Fibroblast of upper back skin (primary cell): ENCODE measurements around the gene SMG7.
"Not testable (repeated sequence)": the region's sequence is repeated elsewhere in the genome, so short reads cannot be mapped to it uniquely, and the experiment has no call there.

Source experiments
- DNase-seq: peaks from one replicate; pipeline ENCODE4 v3.0.0-alpha.2; 2013

SMG7 gene, protein sequence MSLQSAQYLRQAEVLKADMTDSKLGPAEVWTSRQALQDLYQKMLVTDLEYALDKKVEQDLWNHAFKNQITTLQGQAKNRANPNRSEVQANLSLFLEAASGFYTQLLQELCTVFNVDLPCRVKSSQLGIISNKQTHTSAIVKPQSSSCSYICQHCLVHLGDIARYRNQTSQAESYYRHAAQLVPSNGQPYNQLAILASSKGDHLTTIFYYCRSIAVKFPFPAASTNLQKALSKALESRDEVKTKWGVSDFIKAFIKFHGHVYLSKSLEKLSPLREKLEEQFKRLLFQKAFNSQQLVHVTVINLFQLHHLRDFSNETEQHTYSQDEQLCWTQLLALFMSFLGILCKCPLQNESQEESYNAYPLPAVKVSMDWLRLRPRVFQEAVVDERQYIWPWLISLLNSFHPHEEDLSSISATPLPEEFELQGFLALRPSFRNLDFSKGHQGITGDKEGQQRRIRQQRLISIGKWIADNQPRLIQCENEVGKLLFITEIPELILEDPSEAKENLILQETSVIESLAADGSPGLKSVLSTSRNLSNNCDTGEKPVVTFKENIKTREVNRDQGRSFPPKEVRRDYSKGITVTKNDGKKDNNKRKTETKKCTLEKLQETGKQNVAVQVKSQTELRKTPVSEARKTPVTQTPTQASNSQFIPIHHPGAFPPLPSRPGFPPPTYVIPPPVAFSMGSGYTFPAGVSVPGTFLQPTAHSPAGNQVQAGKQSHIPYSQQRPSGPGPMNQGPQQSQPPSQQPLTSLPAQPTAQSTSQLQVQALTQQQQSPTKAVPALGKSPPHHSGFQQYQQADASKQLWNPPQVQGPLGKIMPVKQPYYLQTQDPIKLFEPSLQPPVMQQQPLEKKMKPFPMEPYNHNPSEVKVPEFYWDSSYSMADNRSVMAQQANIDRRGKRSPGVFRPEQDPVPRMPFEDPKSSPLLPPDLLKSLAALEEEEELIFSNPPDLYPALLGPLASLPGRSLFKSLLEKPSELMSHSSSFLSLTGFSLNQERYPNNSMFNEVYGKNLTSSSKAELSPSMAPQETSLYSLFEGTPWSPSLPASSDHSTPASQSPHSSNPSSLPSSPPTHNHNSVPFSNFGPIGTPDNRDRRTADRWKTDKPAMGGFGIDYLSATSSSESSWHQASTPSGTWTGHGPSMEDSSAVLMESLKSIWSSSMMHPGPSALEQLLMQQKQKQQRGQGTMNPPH

DNA sequence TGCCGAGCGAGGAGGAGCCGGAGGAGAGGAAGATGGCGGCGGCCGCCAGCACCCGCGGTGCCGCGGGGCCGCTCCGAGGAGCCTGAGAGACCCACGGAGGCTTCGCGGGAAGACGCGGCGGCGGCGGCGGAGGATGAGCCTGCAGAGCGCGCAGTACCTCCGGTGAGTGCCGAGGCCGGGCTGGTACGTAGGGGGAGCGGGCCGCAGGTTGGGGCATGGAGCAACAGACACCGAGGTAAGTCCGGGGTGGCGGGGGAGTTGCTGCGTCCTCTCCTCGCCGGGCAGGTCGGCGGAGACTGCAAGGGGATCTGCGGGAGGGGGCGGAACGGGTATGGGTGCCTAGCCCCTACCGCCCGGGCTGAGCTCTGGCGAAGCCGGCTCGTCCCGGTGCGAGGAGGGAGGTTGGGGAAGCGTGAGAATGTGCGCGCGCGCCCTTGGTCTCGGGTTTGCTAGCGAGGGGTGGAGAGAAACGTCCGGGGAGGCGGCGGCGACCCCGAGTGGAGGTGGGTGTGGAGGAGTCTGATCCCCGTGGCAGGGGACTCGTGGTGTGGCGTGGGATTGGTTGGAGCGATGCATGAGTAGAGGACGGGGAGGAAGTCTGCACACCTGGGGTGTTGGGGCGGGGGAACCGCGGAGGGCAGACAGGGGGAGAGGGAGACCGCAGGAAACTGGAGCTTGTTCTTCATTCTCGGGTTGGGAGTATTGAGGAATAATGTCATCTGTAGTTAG, at the start of gene SMG7:
Gene SMG7, plus strand, starts transcription at position 12 of the 729 bp plus-strand sequence. Its CDS starts 122 bp downstream, at position 134.
- DNase-seq: peak; percentile 12

DNA sequence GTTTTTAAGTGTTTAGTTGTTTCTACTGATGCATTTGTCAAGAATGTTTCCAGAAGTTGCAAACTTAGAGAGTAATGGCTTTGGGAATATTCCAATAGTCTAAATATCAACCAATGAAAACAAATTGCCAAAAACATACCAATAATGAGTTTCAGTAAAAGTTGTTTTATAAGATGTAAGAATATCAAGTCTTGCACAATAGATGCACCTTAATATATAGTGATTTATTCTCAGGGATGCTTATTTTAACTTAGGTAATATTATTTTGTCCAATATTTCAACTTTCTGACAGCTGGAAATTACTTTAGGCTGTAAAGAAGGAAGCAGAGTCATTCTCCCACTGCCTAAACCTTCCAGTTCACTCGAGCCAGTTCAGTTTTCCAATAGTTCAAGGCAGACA, 48.8 kb upstream of the SMG7 start:
- DNase-seq: no peak

DNA sequence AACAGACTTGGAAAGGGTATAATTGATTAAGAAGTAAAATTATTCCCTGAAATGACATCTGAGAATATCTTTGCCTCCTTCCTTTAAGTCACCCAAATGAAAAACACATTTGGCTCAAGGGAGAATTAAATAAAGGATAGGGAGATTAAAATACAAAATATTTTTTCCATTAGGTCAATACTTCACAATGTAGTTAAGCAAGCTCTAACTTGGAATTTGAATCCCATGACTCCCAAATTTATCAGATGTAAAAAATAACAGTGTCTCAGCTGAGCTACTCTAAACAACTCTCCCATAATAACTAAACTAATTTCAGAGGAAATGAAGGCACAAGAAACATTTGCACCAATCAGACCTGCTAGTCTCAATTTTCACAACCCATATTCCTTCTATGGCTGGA, 47.6 kb upstream of the SMG7 start:
- no peak for DNase-seq

DNA sequence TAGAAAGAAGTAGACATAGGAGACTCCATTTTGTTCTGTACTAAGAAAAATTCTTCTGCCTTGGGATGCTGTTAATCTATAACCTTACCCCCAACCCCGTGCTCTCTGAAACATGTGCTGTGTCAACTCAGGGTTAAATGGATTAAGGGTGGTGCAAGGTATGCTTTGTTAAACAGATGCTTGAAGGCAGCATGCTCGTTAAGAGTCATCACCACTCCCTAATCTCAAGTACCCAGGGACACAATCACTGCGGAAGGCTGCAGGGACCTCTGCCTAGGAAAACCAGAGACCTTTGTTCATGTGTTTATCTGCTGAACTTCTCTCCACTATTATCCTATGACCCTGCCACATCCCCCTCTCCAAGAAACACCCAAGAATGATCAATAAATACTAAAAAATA, 44.7 kb upstream of the SMG7 start:
- DNase-seq: not testable (repeated sequence)

DNA sequence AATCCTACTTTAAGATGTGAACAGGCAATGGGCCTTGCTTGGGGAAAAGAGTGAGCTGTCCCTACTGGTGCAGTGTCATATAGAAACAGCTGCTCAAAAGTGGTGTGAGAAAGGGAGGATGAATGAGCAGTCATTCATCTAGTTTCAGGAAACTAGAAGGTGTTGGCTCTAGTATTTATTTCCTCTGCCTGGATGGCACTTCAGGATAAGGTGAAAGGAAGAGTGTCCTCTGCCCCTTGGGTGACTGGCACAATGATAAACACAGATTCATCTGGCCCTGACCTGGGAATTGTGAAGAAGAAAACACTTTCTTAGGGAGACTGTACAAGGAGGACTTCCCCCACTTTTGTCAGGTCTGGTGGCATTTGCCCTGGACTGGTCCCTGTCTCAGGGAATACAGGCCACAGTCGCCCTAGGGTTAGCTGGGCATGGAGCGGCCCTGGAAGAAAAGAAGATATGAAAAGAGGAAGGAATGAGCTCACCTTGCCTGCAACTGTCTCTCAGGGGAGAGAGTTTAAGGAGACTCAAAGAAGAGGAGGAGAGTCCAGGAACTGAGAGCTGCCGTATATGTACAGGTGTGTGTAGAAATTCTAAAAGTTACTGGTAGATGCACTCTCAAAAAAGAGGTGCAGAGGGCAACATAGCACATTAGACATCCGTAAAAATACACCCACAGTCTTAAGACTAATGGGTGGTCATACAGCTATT, 40.3 kb upstream of the SMG7 start:
- no peak for DNase-seq

DNA sequence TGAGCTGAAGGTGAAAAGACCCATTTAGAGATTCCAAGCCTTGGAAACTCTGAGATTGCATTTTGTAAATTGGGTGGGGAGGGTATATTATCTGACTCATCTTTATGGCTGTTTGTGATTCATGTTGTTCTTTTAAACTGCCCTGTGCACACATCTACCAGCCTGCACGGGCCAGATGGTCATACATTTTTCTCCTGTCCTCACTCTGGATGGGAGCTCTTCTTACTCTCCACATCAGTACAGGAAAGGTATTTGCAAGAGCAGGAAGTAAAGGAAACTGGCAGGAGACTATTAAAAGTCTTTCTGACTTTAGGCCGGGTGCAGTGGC, 39.8 kb upstream of the SMG7 start:
- DNase-seq: no peak

DNA sequence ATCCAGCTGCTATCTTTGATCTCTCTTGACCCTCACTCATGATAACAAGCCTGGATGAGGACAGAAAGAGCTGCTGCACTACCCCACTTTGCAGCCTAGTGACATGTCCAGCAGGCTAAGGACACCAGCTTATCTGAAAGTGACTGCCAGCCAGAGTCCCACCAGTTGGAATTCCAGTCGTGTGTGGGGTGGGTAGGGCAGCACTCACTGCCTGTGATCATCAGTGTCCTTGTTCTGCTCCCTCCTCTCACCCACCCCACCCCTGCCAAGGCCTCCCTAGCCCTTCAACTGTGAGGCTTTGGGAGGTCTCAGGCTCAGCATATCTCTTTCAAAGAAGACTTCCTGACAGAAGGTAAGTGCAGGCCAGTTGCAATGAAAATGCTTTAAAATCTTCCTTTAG, 38.6 kb upstream of the SMG7 start:
- no peak for DNase-seq

DNA sequence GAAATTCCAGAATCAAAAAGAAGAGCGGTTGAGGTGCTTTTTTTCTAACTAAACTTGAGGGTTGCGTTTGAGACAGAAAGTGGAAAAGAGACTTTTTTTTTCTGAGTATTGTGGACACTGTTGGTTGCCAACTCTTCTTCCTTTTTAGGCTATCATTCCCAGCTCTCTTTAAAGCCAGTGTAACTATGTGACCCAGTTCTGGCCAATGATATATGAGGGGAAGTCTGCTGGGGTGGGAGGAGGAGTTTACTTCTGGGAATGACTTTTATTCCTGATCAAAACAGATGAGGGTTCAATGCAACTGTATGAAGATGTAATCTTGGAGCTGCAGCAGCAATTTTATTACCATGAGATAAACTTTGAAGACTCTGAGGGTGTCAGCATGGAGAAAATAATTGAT, 36.8 kb upstream of the SMG7 start:
- DNase-seq: no peak

DNA sequence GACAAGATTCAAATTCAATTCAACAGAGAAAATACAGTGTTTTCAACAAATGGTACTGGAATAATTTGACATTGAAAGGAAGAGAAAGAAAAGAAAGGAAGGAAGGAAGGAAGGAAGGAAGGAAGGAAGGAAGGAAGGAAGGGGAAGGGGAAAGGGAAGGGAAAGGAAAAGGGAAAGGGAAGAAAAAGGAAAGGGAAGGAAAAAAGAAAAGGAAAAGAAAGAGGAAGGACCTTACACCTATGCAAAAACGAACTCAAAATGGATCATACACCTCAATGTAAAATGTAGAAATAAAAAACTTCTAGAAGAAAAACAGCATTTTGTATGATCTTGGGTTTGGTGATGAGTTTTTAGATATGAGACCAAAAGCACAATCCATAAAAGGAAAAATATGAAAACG, 34.2 kb upstream of the SMG7 start:
- no peak for DNase-seq

DNA sequence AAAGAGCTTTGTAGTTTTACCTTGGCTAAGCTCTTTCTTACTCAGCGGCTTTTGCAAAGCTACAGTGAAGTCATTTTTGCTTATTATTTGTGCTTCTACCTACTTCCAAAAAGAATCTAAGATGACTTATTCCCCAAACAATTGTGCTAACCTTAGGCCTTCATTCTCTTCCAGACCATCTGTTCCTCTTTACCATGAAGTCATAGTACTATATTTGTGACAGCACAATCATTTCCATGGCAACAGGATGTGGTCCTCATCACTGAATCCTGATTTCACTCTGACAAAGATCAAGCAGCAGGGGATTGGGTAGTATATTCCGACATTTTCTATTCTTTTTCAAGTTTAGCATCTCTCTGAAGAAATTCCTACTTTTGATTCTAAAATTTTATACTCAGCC, 29.3 kb upstream of the SMG7 start:
- DNase-seq: peak; percentile 4

DNA sequence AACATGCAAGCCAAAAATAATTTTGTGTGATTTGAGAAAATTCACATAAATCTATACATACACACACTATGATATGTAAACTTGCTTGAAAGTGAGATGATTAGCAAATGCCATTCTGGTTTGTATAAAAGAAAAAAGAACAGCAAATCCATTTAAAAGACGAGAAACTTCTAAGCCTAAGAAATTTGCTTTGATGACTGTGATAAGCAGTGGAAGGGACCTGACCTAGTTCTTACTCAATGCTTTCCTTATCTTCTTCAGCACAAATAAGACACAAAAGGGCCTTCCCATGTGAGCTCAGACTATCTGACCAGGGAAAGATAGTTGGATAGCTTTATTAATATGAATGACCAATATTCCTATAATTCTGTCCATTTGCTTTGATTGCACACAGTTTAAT, 28.8 kb upstream of the SMG7 start:
- no peak for DNase-seq

DNA sequence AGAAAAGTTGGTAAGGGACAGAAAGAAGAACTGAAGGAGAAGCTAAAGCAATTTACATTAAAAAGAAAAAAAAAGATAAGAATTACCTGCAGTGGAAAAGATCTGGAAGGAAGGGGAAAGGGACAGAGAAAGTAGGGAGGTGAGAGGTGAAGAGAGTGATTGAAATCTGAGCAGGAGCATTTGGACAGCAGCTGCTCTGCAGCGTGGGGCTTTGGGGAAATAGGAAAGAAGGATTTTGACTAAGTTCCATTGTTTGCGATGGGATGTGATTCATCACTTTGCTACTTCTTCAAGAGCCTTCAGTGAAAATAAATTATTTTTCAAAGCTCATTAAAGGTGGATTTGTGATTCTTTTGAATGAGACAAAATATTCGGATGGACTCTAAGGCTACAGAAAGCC, 28.1 kb upstream of the SMG7 start:
- peak; percentile 29 for DNase-seq

DNA sequence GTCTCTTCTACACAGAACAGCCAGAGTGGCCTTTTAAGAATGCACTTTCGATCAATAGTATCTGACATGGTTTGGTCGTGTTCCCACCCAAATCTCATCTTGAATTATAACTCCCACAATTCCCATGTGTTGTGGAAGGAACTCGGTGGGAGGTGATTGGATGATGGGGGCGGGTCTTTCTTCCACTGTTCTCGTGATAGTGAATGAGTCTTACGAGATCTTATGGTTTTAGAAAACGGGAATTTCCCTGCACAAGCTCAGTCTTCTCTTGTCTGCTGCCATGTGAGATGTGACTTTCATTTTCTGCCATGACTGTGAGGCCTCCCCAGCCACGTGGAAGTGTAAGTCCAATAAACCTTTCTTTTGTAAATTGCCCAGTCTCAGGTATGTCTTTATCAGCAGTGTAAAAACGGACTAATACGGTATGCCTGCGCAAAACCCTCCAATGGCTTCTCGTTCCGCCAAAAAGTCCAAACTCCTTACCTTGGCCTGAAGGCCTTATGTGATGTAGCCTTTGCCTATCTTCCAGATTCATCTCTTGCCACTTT, 23.0 kb upstream of the SMG7 start:
- no peak for DNase-seq

DNA sequence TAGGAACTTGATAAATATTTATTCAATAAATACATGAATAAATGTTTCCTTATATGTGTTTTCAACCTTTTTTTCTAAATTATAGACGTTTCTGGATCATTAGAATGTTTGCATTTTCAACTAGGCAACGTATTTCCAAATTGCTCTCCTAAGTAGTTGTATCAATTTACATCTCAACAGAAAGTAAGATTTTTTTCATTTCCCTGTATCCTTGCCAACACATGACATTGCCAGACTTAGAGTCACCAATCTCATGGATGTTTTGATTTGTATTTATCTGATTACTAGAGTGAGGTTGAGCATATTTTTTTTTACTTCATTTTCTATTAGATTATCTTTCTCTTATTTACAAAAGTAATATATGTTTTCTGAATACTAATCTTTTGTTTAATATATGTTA, 22.2 kb upstream of the SMG7 start:
- DNase-seq: no peak

DNA sequence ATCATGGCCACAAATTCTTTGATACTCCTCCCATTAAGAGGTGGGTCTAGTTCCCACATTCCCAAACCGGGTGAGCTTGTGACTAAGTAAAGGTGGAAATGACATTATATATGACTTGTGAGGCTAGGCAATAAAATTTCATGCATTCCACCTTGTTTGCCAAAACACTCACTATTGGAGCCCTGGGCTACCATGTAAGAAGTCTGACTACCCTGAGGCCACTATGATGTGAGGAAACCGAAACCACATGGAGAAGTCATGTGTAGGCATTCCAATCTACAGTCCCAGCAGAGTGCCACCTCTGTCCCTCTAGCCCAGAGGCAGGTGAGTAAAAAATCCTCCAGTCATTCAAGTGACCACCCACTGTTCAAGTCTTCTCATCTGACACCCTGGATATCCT, 17.9 kb upstream of the SMG7 start:
- DNase-seq: peak; percentile 13

DNA sequence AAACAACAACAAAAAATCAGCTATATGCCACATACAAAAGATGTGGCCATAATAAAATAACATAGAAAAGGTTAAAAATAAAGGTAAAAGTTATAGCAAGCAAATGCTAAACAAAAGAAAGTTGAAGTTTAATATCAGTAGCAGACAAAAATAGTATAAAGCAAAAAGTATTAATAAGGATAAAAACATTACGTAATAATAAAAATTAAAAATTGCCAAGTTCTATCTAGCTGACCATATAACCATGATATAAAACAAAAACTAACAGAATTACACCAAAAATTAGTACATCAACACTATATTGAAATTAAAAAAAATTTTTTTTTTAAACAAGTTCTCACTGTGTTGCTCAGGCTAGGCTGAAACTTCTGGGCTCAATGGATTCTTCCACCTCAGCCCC, 15.5 kb upstream of the SMG7 start:
- no peak for DNase-seq

DNA sequence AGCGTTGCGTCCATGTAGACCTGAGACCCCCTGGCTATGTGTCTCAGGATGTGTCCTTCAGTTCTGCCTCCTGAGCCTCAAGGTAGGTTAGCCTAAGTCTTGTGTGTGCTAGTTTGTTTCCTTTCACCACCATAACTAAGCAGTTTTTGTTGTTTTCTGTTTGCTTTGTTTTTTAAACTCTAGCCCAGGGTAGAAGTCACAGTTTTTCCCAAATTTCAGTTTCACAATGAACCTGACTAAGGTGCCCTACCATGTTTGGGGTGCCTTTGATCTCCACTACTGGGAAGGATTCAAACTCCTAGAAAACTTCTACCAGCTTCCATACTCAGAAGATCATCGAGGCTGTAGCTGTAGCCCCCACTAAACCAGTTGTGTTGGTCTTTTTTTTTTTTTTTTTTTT, 14.8 kb upstream of the SMG7 start:
- DNase-seq: no peak

DNA sequence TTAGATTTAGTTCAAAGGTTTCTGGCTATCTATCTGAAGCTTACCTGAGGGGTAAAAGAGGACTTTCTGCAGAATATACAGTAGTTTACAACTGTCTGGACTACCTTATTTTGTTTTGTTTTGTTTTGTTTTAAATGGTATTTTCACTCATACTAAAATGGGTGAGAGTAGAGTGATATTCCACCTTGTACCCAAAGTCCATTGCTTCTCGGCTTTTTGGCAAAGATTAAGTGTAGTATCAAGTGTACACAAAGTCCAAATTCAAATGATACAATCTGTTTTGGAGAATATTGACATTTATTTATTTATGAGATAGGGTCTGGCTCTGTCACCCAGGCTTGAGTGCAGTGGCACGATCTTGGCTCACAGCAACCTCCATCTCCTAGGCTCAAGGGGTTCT, 11.7 kb upstream of the SMG7 start:
- no peak for DNase-seq

DNA sequence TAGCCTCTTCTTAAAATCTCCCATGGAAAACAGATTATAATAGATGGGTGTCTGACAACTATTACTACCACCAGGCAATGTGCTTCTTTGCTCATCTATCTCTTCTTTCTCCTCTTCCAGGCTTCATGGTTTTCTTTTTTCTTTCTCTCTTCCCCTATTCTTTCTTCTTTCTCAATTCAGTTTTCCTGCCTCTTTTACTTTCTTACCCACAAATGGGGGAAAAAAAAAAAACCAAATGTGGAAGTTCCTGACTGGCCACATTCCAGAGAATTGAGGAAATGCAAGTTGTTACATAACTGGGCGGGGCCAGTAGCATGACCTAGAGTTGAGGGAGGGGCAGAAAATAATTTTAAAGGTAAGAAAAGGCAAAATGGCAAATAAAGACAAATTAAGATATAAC, 10.9 kb upstream of the SMG7 start:
- peak; percentile 2 for DNase-seq

DNA sequence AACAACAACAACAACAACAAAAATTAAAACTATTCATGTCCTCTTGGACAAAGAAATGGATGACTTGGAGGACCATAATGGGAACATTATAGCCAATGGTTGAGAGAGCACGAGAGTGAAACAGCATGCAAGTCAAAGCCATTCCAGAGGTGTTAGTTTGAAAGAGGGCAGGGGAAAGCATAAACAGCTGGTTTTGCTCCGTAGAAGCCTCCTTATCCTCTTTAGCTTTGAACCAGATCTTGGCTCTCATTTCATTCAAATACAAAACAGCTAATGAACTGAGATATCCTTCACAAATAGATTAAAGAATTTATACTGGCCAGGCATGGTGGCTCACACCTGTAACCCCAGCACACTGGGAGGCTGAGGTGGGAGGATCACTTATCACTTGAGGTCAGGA, 8.7 kb upstream of the SMG7 start:
- DNase-seq: no peak

DNA sequence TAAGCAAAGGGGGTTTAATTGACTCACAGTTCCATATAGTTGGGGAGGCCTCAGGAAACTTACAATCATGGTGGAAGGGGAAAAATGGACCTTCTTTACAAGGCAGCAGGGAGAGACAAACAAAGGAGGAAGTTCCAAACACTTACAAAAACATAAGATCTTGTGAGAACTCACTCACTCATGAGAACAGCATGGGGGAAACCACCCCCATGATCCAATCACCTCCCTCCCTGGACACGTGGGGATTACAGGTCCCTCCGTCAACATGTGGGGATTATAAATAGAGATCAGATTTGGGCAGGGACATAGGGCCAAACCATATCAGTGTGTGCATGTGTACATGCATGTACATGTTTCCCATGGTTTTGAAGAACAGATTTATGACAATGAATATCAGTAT, 5.5 kb upstream of the SMG7 start:
- DNase-seq: no peak

DNA sequence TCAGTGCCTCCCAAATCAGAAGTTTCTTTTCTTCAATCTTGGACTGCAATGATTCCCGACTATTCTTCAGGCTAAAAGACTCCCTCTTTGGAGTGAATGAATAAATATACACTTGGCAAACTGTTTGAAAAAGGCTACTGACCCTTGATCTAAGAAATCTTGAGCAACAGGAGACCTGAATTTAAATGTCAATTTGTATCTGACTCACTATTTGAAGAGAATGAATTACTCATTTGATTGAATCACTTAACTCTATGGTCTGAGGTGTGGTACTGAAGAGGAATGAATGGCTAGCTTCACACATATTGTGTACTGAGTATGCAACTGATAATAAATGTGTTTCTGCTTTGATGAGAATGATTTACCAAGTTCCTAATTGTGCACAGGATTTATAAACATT, 4.6 kb upstream of the SMG7 start:
- no peak for DNase-seq
